K562 (cell line): ENCODE results near the gene IMPACT. TPM values are rescaled to one million over a fixed set of nuclear protein-coding genes. Genes with fewer than 3 reads are reported as not detected.

Experiments
- ATAC-seq: fragments of 200-7000 bp; cut with Tn5 transposase; 3 replicates; pipeline ENCODE4 v1.9.1; 2020; ENCODE audit warnings: moderate library complexity
- BruUV-seq: library from RNA; stranded (reverse); fragments of 400-500 nt; replicated peaks from 2 replicates; lab custom pipeline; 2021; lab: Mats Ljungman, UMichigan
- CTCF ChIA-PET: fragments of 300-600 bp; formaldehyde crosslinking; extraction: SDS; loops from one replicate; lab custom pipeline; 2021; ENCODE audit warnings: low intra/inter-chr PET ratio; lab: Yijun Ruan, JAX
- POLR2A ChIA-PET: fragments of 300-600, 350-650 bp; sonication (Branson Sonifier 250); formaldehyde crosslinking; extraction: SDS; loops from one replicate; lab custom pipeline; 2021; ENCODE audit warnings: antibody characterized with exemption, inconsistent platforms; lab: Yijun Ruan, JAX
- DNase-seq, 4 experiments: peaks; one replicate each; pipeline versions ENCODE4 v3.0.0 to v3.0.0-alpha.2; 2011 to 2018; ENCODE audit warnings: low spot score in 3 of 4, mixed read lengths in 3 of 4; ENCODE audit errors: extremely low read depth in 1 of 4
- FAIRE-seq: peaks from 2 replicates; lab custom pipeline; 2011; peaks lifted over from hg19 to GRCh38; lab: Jason Lieb, UNC
- H2AFZ ChIP-seq: 2 replicates; pipeline ENCODE4 v1.6.0; 2011; ENCODE audit warnings: low read depth, low read length, control low read depth, inconsistent platforms
- H3K27ac ChIP-seq: fragments of 200-600 bp; 3 replicates; pipeline ENCODE4 v1.8.0; 2011; ENCODE audit warnings: low read depth, mild to moderate bottlenecking, control low read depth, inconsistent platforms, low read length, moderate library complexity, mixed read lengths; ENCODE audit errors: extremely low read depth
- H3K27me3 ChIP-seq, 2 experiments: fragments of 300-600 bp in 1 of 2; 2 replicates in 1 of 2; 3 replicates in 1 of 2; pipeline versions ENCODE4 v1.6.0 to v1.8.0; 2011; ENCODE audit warnings: inconsistent platforms in 2 of 2, low read length in 2 of 2, mild to moderate bottlenecking in 1 of 2, mixed read lengths in 1 of 2, moderate library complexity in 1 of 2; ENCODE audit not compliant: control insufficient read depth in 2 of 2, insufficient read depth in 2 of 2
- H3K36me3 ChIP-seq: fragments of 300-600 bp; 3 replicates; pipeline ENCODE4 v1.8.0; 2011; ENCODE audit warnings: mild to moderate bottlenecking, low read length, inconsistent platforms; ENCODE audit not compliant: control insufficient read depth, insufficient read depth
- H3K4me1 ChIP-seq, 2 experiments: fragments of 200-600 bp in 1 of 2; replicated peaks in 1 of 2; 2 replicates in 1 of 2; 3 replicates in 1 of 2; pipeline versions ENCODE4 v1.5.1 to v1.8.0; 2011; ENCODE audit warnings: inconsistent platforms in 2 of 2, low read length in 2 of 2, mild to moderate bottlenecking in 1 of 2, mixed read lengths in 1 of 2, moderate library complexity in 1 of 2; ENCODE audit not compliant: control insufficient read depth in 2 of 2, insufficient read depth in 2 of 2
- H3K4me2 ChIP-seq: 2 replicates; pipeline ENCODE4 v1.6.1; 2011; ENCODE audit warnings: low read length, control low read depth, inconsistent platforms, mixed read lengths; ENCODE audit not compliant: insufficient read depth
- H3K4me3 ChIP-seq: fragments of 200-600 bp; sonication (generic), shearing (Covaris generic); 2 replicates; pipeline ENCODE4 v1.5.1; 2016; ENCODE audit warnings: control low read depth, inconsistent platforms
- H3K79me2 ChIP-seq: fragments of 200-600 bp; 3 replicates; pipeline ENCODE4 v1.8.0; 2011; ENCODE audit warnings: low read length, inconsistent platforms; ENCODE audit not compliant: control insufficient read depth, insufficient read depth
- H3K9ac ChIP-seq, 2 experiments: 2 replicates each; pipeline versions ENCODE4 v1.6.0 to v1.6.1; 2011; ENCODE audit warnings: low read depth in 2 of 2, low read length in 2 of 2, control low read depth in 1 of 2, inconsistent platforms in 1 of 2, mild to moderate bottlenecking in 1 of 2, mixed read lengths in 1 of 2; ENCODE audit not compliant: insufficient read depth in 1 of 2
- H3K9me1 ChIP-seq: one replicate; pipeline ENCODE4 v1.6.0; 2011; ENCODE audit warnings: inconsistent platforms, mild to moderate bottlenecking, low read length, moderate library complexity; ENCODE audit not compliant: control insufficient read depth, insufficient read depth
- H3K9me3 ChIP-seq: replicated peaks from 2 replicates; pipeline ENCODE4 v1.5.1; 2011; ENCODE audit warnings: low read depth, low read length, inconsistent platforms; ENCODE audit not compliant: control insufficient read depth, insufficient read depth
- H4K20me1 ChIP-seq: replicated peaks from 2 replicates; pipeline ENCODE4 v1.6.1; 2011; ENCODE audit warnings: low read length, inconsistent platforms, mixed read lengths; ENCODE audit not compliant: control insufficient read depth, insufficient read depth
- CEBPB ChIP-seq: fragments of 450-650 bp; IDR thresholded peaks from 2 replicates; pipeline ENCODE4 v1.6.1; 2016; ENCODE audit warnings: missing genetic modification characterization, missing compliant biosample characterization
- DMBX1 ChIP-seq: fragments of 250-450 bp; sonication (Bioruptor Pico); IDR thresholded peaks from 2 replicates; pipeline ENCODE4 v1.8.0; 2022; ENCODE audit warnings: inconsistent platforms, mild to moderate bottlenecking, moderate library complexity, borderline replicate concordance
- FOXK1 ChIP-seq: sonication (generic); formaldehyde crosslinking; IDR thresholded peaks from 2 replicates; pipeline ENCODE4 v1.8.0; 2022; ENCODE audit warnings: missing genetic modification reagents, mild to moderate bottlenecking, borderline replicate concordance
- HEY1 ChIP-seq: fragments of 250-450 bp; sonication (Bioruptor Pico); IDR thresholded peaks from 2 replicates; pipeline ENCODE4 v1.5.0; 2020; ENCODE audit warnings: mild to moderate bottlenecking, moderate library complexity, borderline replicate concordance
- MYBL2 ChIP-seq, 2 experiments: fragments of 450-650 bp in 1 of 2; sonication (generic) in 1 of 2; formaldehyde crosslinking in 1 of 2; IDR thresholded peaks; 2 replicates each; pipeline versions ENCODE4 v1.6.1 to v1.8.1; 2017 to 2022; ENCODE audit warnings: borderline replicate concordance in 1 of 2, inconsistent platforms in 1 of 2, low read depth in 1 of 2, mild to moderate bottlenecking in 1 of 2, missing genetic modification reagents in 1 of 2, moderate library complexity in 1 of 2
- SNRNP70 ChIP-seq: fragments of 200-400 bp; formaldehyde crosslinking; optimal IDR thresholded peaks from 2 replicates; pipeline ENCODE3; 2017; ENCODE audit warnings: low read depth, low read length
- SUPT5H ChIP-seq: fragments of 450-650 bp; IDR thresholded peaks from 2 replicates; pipeline ENCODE4 v1.6.1; 2016
- XRCC5 ChIP-seq: fragments of 200-400 bp; formaldehyde crosslinking; IDR thresholded peaks from 2 replicates; pipeline ENCODE4 v1.6.1; 2017; ENCODE audit warnings: low read depth, mild to moderate bottlenecking, low read length
- ZNF174 ChIP-seq: fragments of 250-450 bp; sonication (Bioruptor Pico); IDR thresholded peaks from 2 replicates; pipeline ENCODE4 v1.4.0; 2020; ENCODE audit warnings: mild to moderate bottlenecking
- ZNF24 ChIP-seq: fragments of 450-650 bp; IDR thresholded peaks from 2 replicates; pipeline ENCODE4 v1.6.1; 2016
- ZNF311 ChIP-seq: fragments of 250-450 bp; sonication (Bioruptor Pico); IDR thresholded peaks from 2 replicates; pipeline ENCODE4 v1.4.0; 2020; ENCODE audit warnings: mild to moderate bottlenecking, moderate library complexity
- WGBS: fragments of 100-300 bp; shearing (Covaris generic); methylation state at CpG from one replicate; pipeline ENCODE4 v1.1.6; 2016; ENCODE audit warnings: low coverage, mixed read lengths; ENCODE audit not compliant: insufficient coverage; ENCODE audit errors: missing lambda C conversion rate; 5-methylcytosine and 5-hydroxymethylcytosine counted together
- in situ Hi-C: fragments of 300-500 bp; cut with MboI; formaldehyde crosslinking; loops from 4 replicates; pipeline ENCODE4 v1.15.0; 2018; ENCODE audit warnings: inconsistent platforms, mixed read lengths
- intact Hi-C: fragments of 100-400 bp; cut with micrococcal nuclease; formaldehyde crosslinking; loops from 2 replicates; pipeline ENCODE4 v1.14.2; 2022
- polyA plus RNA-seq, 8 experiments: library from polyadenylated mRNA; depleted of rRNA in 4 of 8; stranded (reverse) in 5 of 8; unstranded in 3 of 8; fragments of >200 nt; fragmentation: Nextera tagmentation in 2 of 8; fragmentation: Illumina TruSeq in 1 of 8; extraction: Ambion mirVana in 2 of 8; extraction: Trizol in 1 of 8; gene quantifications; 2 replicates each; pipeline versions ENCODE4 v1.2.1 to v1.2.3, GENCODE V29; 2011 to 2014; ENCODE audit warnings: inconsistent platforms in 1 of 8, missing spikeins in 1 of 8
- total RNA-seq, 7 experiments: library from RNA; depleted of rRNA in 6 of 7; stranded (reverse); fragments of >200 nt in 6 of 7; fragmentation: Illumina TruSeq in 2 of 7; extraction: Trizol in 2 of 7; gene quantifications; 2 replicates each; pipeline versions ENCODE4 v1.2.1 to v1.2.3, GENCODE V29; 2011 to 2021; ENCODE audit warnings: low replicate concordance in 1 of 7
- TF ChIP-seq, protein P1 (sequence below): fragments of 200-800 bp; sonication (Bioruptor generic); IDR thresholded peaks from 2 replicates; pipeline ENCODE4 v1.6.1; 2017; ENCODE audit warnings: missing genetic modification characterization, missing compliant biosample characterization

The IMPACT gene
- total and polyA plus RNA-seq, 9 of the 15 experiments (the other 6 are each of a cell fraction or from before 2014, with no cell fraction given) = 4.7 to 7.6 (median 5.8) TPM

DNA sequence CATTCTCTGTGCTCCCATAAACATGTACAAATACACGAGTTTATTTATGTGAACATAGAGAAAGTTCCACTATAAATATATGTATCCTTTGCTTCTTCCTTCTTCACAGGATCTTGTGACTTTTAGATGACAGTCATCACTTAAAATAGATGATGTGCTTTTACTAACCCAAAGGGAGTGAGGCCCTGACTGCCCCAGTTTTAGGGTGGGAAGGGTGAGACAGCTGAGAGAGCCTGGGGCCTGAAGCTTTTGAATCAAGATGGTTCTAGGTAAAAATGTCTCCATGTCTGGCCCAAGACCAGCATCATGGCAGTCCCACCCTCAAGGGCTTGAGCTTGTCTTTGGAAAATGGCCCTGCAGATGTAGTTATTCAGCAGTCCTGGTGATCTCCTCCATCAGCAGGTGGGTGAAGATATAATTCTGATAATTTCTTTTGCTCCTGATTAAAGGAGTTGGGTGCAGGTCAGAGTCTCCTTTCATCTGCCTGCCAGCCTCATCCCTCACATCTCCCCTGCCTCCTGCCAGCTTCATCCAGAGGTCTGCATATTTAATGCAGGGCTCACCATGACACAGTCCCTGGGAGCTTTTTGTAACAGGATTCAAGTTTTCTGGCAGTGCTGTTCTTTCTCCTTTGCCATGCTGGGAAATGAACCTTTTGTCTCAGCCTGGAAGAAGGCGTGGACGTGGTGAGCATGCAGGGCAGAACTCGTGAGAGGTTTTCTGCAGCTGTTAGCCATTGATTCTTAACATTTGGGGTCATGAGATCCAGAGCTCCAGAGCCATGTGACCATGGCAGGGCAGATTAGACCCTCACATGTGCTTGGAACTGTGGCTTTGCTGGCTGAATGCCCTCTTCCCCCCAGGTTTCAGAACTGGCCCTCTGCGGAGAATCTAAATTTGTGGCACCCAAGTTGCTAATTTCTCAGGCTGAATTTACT, 36.6 kb downstream of the IMPACT start:
- H3K27me3 ChIP-seq = no peaks in the 10 kb centered on the region
- POLR2A ChIA-PET = interaction anchor here (1.3 kb wide), 1 partner anchor 29 kb away, joined by 3 read pairs; no protein-coding TSS in a partner anchor
- no peaks in the 10 kb centered on the region for H4K20me1 ChIP-seq
- H3K9me3 ChIP-seq = no peaks in the 10 kb centered on the region
- no peaks in the 10 kb centered on the region for H3K9me1 ChIP-seq
- in situ Hi-C loops = no loop called here
- no peak for DNase-seq
- TF ChIP-seq ZNF311 (CRISPR knock-in tag) (no peak), FOXK1 (CRISPR knock-in tag) (no peak), CEBPB (tag) (no peak)
- TF ChIP-seq, all 486 proteins: peak for 0
- Histone ChIP-seq H3K27ac (no peak overlapping the region), H3K4me3 (no peak overlapping the region), H3K4me2 (no peak overlapping the region), H3K4me1 (no peaks in the 10 kb centered on the region), H2AFZ (no peak overlapping the region), H3K79me2 (no peaks in the 10 kb centered on the region), H3K9ac (no peak overlapping the region), H3K36me3 (no peaks in the 10 kb centered on the region)
- ATAC-seq (no peak), FAIRE-seq (peak; percentile 6)
- CTCF ChIA-PET = no interaction called here
- intact Hi-C loops = no loop called here
- 0% methylated on average over 5 of the region's 5 CpGs for WGBS
- BruUV-seq = no TSS peak

DNA sequence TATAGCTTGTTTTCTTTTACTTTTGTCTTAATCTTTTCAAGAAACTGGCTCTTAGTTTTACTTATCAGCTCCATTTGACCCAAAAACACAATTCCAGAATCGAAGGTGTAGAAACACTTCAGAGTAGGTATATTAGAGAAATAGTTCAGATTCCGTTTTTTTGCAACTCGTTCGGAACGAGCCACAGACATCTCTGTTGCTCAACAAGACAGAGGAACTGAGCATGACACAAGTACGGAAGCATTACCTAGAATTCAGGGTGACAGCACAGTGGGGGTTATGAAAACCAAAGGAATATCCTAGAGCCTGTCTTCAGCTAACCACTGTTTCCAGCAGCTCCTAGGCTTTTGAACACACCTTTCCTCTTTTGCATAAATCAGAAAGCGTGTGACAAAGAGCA, 39.0 kb downstream of the IMPACT start:
- POLR2A ChIA-PET = interaction anchor here (0.9 kb wide), 1 partner anchor 22 kb away, joined by 4 read pairs; no protein-coding TSS in a partner anchor
- TF ChIP-seq DMBX1 (no peak), SUPT5H (no peak), ZNF24 (no peak), ZNF174 (CRISPR knock-in tag) (no peak), XRCC5 (no peak), SNRNP70 (no peak), MYBL2 (IDR thresholded peaks at IDR 0.05; ENCODE audit: low read depth) (no peak), MYBL2 (CRISPR knock-in tag; IDR thresholded peaks at IDR 0.05; ENCODE audit: borderline replicate concordance) (no peak), HEY1 (CRISPR knock-in tag) (no peak)
- TF ChIP-seq, protein P1, sequence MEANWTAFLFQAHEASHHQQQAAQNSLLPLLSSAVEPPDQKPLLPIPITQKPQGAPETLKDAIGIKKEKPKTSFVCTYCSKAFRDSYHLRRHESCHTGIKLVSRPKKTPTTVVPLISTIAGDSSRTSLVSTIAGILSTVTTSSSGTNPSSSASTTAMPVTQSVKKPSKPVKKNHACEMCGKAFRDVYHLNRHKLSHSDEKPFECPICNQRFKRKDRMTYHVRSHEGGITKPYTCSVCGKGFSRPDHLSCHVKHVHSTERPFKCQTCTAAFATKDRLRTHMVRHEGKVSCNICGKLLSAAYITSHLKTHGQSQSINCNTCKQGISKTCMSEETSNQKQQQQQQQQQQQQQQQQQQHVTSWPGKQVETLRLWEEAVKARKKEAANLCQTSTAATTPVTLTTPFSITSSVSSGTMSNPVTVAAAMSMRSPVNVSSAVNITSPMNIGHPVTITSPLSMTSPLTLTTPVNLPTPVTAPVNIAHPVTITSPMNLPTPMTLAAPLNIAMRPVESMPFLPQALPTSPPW (CRISPR knock-in tag) = no peak

More for the DNA sequence above, 39.0 kb downstream of the IMPACT start:
- Histone ChIP-seq H3K4me3 (no peak overlapping the region), H4K20me1 (no peaks in the 10 kb centered on the region), H3K4me1 (no peaks in the 10 kb centered on the region), H3K9ac (no peak overlapping the region), H3K4me2 (no peak overlapping the region), H2AFZ (no peak overlapping the region), H3K9me3 (no peaks in the 10 kb centered on the region), H3K79me2 (no peaks in the 10 kb centered on the region), H3K27me3 (no peaks in the 10 kb centered on the region), H3K9me1 (no peaks in the 10 kb centered on the region), H3K36me3 (no peaks in the 10 kb centered on the region), H3K27ac (no peak overlapping the region)
- BruUV-seq = no TSS peak
- CTCF ChIA-PET = no interaction called here
- WGBS = under 1% methylated on average over 7 of the region's 7 CpGs
- no peak for FAIRE-seq
- no peak for DNase-seq
- ATAC-seq = no peak
- in situ Hi-C loops = no loop called here
- intact Hi-C loops = no loop called here
